Measurements from ENCODE around the gene PLIN4.

The PLIN4 gene

GRCh38 chr19:4495471-4495870 is 22.8 kb downstream of the PLIN4 start:
- peak overlapping the region in 1 of 2 donors; percentile 39 for H3K4me3 ChIP-seq (ENCODE audit: low read length in 2 of 2)
- peaks cover 55 to 89% of the 10 kb centered on the region in 2 donors for H3K36me3 ChIP-seq (replicated peaks in 1 of 2; ENCODE audit: control insufficient read depth in 2 of 2, insufficient read depth in 2 of 2, low read length in 2 of 2)
- no peak overlapping the region for H3K4me2 ChIP-seq (ENCODE audit: insufficient read depth, low read length, poor library complexity, severe bottlenecking)
- no peak overlapping the region for H2BK120ac ChIP-seq (ENCODE audit: low read depth, low read length)
- peaks cover 0 to 1% of the 10 kb centered on the region in 2 donors for H3K4me1 ChIP-seq (ENCODE audit: control insufficient read depth in 2 of 2, insufficient read depth in 1 of 2, low read depth in 1 of 2, low read length in 2 of 2)
- no peak overlapping the region for H3K18ac ChIP-seq (ENCODE audit: low read length)
- no peak overlapping the region for H2BK5ac ChIP-seq (ENCODE audit: low read length)
- peaks cover 0 to 6% (median 2%) of the 10 kb centered on the region in 3 experiments for H3K27me3 ChIP-seq (ENCODE audit: control insufficient read depth in 3 of 3, insufficient read depth in 3 of 3, low read depth in 1 of 3, low read length in 3 of 3)
- no peak for DNase-seq (ENCODE audit: low spot score)
- no peak overlapping the region for H2BK12ac ChIP-seq (ENCODE audit: low read length)
- peaks cover 19% of the 10 kb centered on the region for H3K79me1 ChIP-seq (ENCODE audit: low read depth, low read length)
- H2AK5ac ChIP-seq (ENCODE audit: low read depth, low read length) = no peak overlapping the region
- H2AFZ ChIP-seq (ENCODE audit: low read length) = no peak overlapping the region
- no peak overlapping the region for H3K4ac ChIP-seq (ENCODE audit: low read length)
- no peak overlapping the region for H3K23ac ChIP-seq (ENCODE audit: low read depth, low read length, poor library complexity)
- no peak overlapping the region for H3K9ac ChIP-seq (ENCODE audit: low read depth, low read length, poor library complexity)
- no peak overlapping the region for H4K91ac ChIP-seq (ENCODE audit: low read depth, low read length, poor library complexity)
- WGBS, 2 donors (ENCODE audit: extremely low coverage in 2 of 2, insufficient read length in 2 of 2, insufficient replicate concordance in 1 of 2) = no CpG with 5 or more reads among the region's 12 CpGs
- H3K14ac ChIP-seq (ENCODE audit: low read length) = no peak overlapping the region
- H4K8ac ChIP-seq (ENCODE audit: low read depth, low read length) = no peak overlapping the region
- H2BK15ac ChIP-seq (ENCODE audit: low read length) = no peak overlapping the region
- H3K9me3 ChIP-seq (replicated peaks in 1 of 2; ENCODE audit: control insufficient read depth in 2 of 2, insufficient read depth in 1 of 2, low read depth in 1 of 2, low read length in 2 of 2) = peaks cover 0 to 13% of the 10 kb centered on the region in 2 donors
- no peak overlapping the region for H3K27ac ChIP-seq (replicated peaks; ENCODE audit: low read length)

- H3K36me3 ChIP-seq (replicated peaks in 1 of 2; ENCODE audit: control insufficient read depth in 2 of 2, insufficient read depth in 2 of 2, low read length in 2 of 2) = peaks cover 60 to 89% of the 10 kb centered on the region in 2 donors
- no peak for DNase-seq (ENCODE audit: low spot score)
- no peak overlapping the region for H4K8ac ChIP-seq (ENCODE audit: low read depth, low read length)
- no peak overlapping the region for H3K23ac ChIP-seq (ENCODE audit: low read depth, low read length, poor library complexity)
- peaks cover 0 to 13% of the 10 kb centered on the region in 2 donors for H3K9me3 ChIP-seq (replicated peaks in 1 of 2; ENCODE audit: control insufficient read depth in 2 of 2, insufficient read depth in 1 of 2, low read depth in 1 of 2, low read length in 2 of 2)
- no peak overlapping the region for H2BK5ac ChIP-seq (ENCODE audit: low read length)
- no peak overlapping the region for H3K27ac ChIP-seq (replicated peaks; ENCODE audit: low read length)
- H2AFZ ChIP-seq (ENCODE audit: low read length) = no peak overlapping the region
- no peak overlapping the region for H3K4ac ChIP-seq (ENCODE audit: low read length)
- no peak overlapping the region for H2BK12ac ChIP-seq (ENCODE audit: low read length)
- H3K27me3 ChIP-seq (ENCODE audit: control insufficient read depth in 3 of 3, insufficient read depth in 3 of 3, low read depth in 1 of 3, low read length in 3 of 3) = peaks cover 0 to 6% (median 2%) of the 10 kb centered on the region in 3 experiments
- H3K14ac ChIP-seq (ENCODE audit: low read length) = no peak overlapping the region
- H3K4me1 ChIP-seq (ENCODE audit: control insufficient read depth in 2 of 2, insufficient read depth in 1 of 2, low read depth in 1 of 2, low read length in 2 of 2) = peaks cover 0 to 1% of the 10 kb centered on the region in 2 donors
- no peak overlapping the region for H3K9ac ChIP-seq (ENCODE audit: low read depth, low read length, poor library complexity)
- no peak overlapping the region for H2AK5ac ChIP-seq (ENCODE audit: low read depth, low read length)
- H2BK120ac ChIP-seq (ENCODE audit: low read depth, low read length) = no peak overlapping the region
- H4K91ac ChIP-seq (ENCODE audit: low read depth, low read length, poor library complexity) = no peak overlapping the region
- WGBS, 2 donors (ENCODE audit: extremely low coverage in 2 of 2, insufficient read length in 2 of 2, insufficient replicate concordance in 1 of 2) = no CpG with 5 or more reads among the region's 8 CpGs
- H2BK15ac ChIP-seq (ENCODE audit: low read length) = no peak overlapping the region
- peaks cover 19% of the 10 kb centered on the region for H3K79me1 ChIP-seq (ENCODE audit: low read depth, low read length)
- H3K18ac ChIP-seq (ENCODE audit: low read length) = no peak overlapping the region
- no peak overlapping the region for H3K4me2 ChIP-seq (ENCODE audit: insufficient read depth, low read length, poor library complexity, severe bottlenecking)
- no peak overlapping the region for H3K4me3 ChIP-seq (ENCODE audit: low read length in 2 of 2)
Observed at GRCh38 chr19:4494691-4495064, 23.6 kb downstream of the PLIN4 start.

- H3K27me3 ChIP-seq (ENCODE audit: control insufficient read depth in 3 of 3, insufficient read depth in 3 of 3, low read depth in 1 of 3, low read length in 3 of 3) = peaks cover 0 to 6% (median 2%) of the 10 kb centered on the region in 3 experiments
- H2BK120ac ChIP-seq (ENCODE audit: low read depth, low read length) = no peak overlapping the region
- no peak overlapping the region for H3K4me3 ChIP-seq (ENCODE audit: low read length in 2 of 2)
- H2AFZ ChIP-seq (ENCODE audit: low read length) = no peak overlapping the region
- H4K8ac ChIP-seq (ENCODE audit: low read depth, low read length) = peak overlapping the region; percentile 43
- H3K4me2 ChIP-seq (ENCODE audit: insufficient read depth, low read length, poor library complexity, severe bottlenecking) = no peak overlapping the region
- H3K79me1 ChIP-seq (ENCODE audit: low read depth, low read length) = peaks cover 19% of the 10 kb centered on the region
- peaks cover 0 to 1% of the 10 kb centered on the region in 2 donors for H3K4me1 ChIP-seq (ENCODE audit: control insufficient read depth in 2 of 2, insufficient read depth in 1 of 2, low read depth in 1 of 2, low read length in 2 of 2)
- WGBS, 2 donors (ENCODE audit: extremely low coverage in 2 of 2, insufficient read length in 2 of 2, insufficient replicate concordance in 1 of 2) = no CpG with 5 or more reads among the region's 61 CpGs
- H2BK15ac ChIP-seq (ENCODE audit: low read length) = no peak overlapping the region
- peaks cover 0 to 13% of the 10 kb centered on the region in 2 donors for H3K9me3 ChIP-seq (replicated peaks in 1 of 2; ENCODE audit: control insufficient read depth in 2 of 2, insufficient read depth in 1 of 2, low read depth in 1 of 2, low read length in 2 of 2)
- H2BK12ac ChIP-seq (ENCODE audit: low read length) = no peak overlapping the region
- H3K27ac ChIP-seq (replicated peaks; ENCODE audit: low read length) = no peak overlapping the region
- no peak overlapping the region for H3K4ac ChIP-seq (ENCODE audit: low read length)
- no peak overlapping the region for H3K9ac ChIP-seq (ENCODE audit: low read depth, low read length, poor library complexity)
- H3K36me3 ChIP-seq (replicated peaks in 1 of 2; ENCODE audit: control insufficient read depth in 2 of 2, insufficient read depth in 2 of 2, low read length in 2 of 2) = peaks cover 62 to 93% of the 10 kb centered on the region in 2 donors
- no peak overlapping the region for H4K91ac ChIP-seq (ENCODE audit: low read depth, low read length, poor library complexity)
- H3K14ac ChIP-seq (ENCODE audit: low read length) = no peak overlapping the region
- H3K18ac ChIP-seq (ENCODE audit: low read length) = no peak overlapping the region
- H2BK5ac ChIP-seq (ENCODE audit: low read length) = no peak overlapping the region
- no peak overlapping the region for H2AK5ac ChIP-seq (ENCODE audit: low read depth, low read length)
- DNase-seq (ENCODE audit: low spot score) = no peak
- peak overlapping the region; percentile 73 for H3K23ac ChIP-seq (ENCODE audit: low read depth, low read length, poor library complexity)
Observed at GRCh38 chr19:4493929-4494690, 24.2 kb downstream of the PLIN4 start.

GRCh38 chr19:4493104-4493928 is 25.0 kb downstream of the PLIN4 start:
- Histone ChIP-seq H3K9me3 (replicated peaks in 1 of 2; ENCODE audit: control insufficient read depth in 2 of 2, insufficient read depth in 1 of 2, low read depth in 1 of 2, low read length in 2 of 2) (peaks cover 0 to 13% of the 10 kb centered on the region in 2 donors), H3K4me3 (ENCODE audit: low read length in 2 of 2) (peak overlapping the region in 1 of 2 donors; percentile 61), H3K27me3 (ENCODE audit: control insufficient read depth in 3 of 3, insufficient read depth in 3 of 3, low read depth in 1 of 3, low read length in 3 of 3) (peaks cover 0 to 6% (median 2%) of the 10 kb centered on the region in 3 experiments), H2AK5ac (ENCODE audit: low read depth, low read length) (peak overlapping the region; percentile 37), H4K91ac (ENCODE audit: low read depth, low read length, poor library complexity) (no peak overlapping the region), H3K4me1 (ENCODE audit: control insufficient read depth in 2 of 2, insufficient read depth in 1 of 2, low read depth in 1 of 2, low read length in 2 of 2) (peaks cover 0 to 1% of the 10 kb centered on the region in 2 donors), H2AFZ (ENCODE audit: low read length) (no peak overlapping the region), H2BK15ac (ENCODE audit: low read length) (no peak overlapping the region), H3K4me2 (ENCODE audit: insufficient read depth, low read length, poor library complexity, severe bottlenecking) (no peak overlapping the region), H4K8ac (ENCODE audit: low read depth, low read length) (peak overlapping the region; percentile 43), H3K18ac (ENCODE audit: low read length) (no peak overlapping the region), H3K23ac (ENCODE audit: low read depth, low read length, poor library complexity) (peak overlapping the region; percentile 73), H2BK5ac (ENCODE audit: low read length) (no peak overlapping the region), H3K79me1 (ENCODE audit: low read depth, low read length) (peaks cover 22% of the 10 kb centered on the region), H2BK120ac (ENCODE audit: low read depth, low read length) (no peak overlapping the region), H3K4ac (ENCODE audit: low read length) (no peak overlapping the region), H3K36me3 (replicated peaks in 1 of 2; ENCODE audit: control insufficient read depth in 2 of 2, insufficient read depth in 2 of 2, low read length in 2 of 2) (peaks cover 60 to 94% of the 10 kb centered on the region in 2 donors), H2BK12ac (ENCODE audit: low read length) (peak overlapping the region; percentile 73), H3K27ac (replicated peaks; ENCODE audit: low read length) (no peak overlapping the region), H3K9ac (ENCODE audit: low read depth, low read length, poor library complexity) (no peak overlapping the region), H3K14ac (ENCODE audit: low read length) (no peak overlapping the region)
- WGBS, 2 donors (ENCODE audit: extremely low coverage in 2 of 2, insufficient read length in 2 of 2, insufficient replicate concordance in 1 of 2) = no CpG with 5 or more reads among the region's 41 CpGs
- DNase-seq (ENCODE audit: low spot score) = no peak

Measured in neuronal stem cell (in vitro differentiated cells).